ENCODE results near the gene HLX.

Gene HLX

DNA sequence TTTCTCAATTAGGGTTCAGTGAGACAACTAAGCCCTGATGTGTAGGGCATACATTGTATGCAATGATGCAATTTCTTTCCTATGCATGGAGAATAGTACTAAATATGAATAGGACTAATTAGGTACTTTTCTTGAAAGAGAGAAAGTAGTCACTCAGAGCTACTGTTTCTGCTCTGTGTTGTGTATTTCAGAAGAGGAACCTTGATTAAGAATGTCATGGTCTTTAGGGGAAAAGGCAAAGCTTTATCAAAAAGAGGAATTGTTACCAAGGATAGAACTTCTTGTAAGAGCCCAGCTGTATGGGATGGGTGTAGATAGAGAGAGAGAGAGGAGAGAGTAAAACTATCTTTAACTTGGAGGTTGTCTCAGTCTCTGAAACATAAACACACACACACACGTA lies 49.1 kb downstream of the HLX start:
- no peak for DNase-seq

DNA sequence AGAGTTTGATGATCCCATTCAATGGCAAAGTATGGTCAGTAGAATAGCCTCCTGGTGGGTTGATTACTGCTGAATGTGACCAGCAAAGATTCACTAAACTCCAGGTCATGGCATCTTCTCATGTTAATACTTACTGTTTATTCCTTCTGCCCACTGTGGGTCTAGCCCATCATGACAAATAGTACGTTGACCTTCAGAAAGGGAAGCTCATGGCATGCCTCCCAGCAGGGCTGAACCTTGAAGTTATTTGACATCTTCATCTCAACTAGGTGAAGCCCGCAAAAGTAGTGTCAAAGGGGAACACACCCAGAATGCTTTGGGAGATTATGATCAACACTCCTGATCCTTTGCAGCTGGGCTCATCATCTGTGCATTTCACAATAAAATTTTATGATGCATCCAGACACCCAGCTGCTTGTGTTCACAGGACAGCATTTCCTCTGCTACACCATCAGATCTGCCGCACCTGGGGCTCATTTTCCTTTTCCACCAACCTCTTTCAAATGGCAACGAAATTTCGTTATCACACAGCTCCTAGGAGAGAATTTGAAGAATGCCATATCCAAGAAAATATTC lies 49.6 kb downstream of the HLX start:
- DNase-seq, result no peak

DNA sequence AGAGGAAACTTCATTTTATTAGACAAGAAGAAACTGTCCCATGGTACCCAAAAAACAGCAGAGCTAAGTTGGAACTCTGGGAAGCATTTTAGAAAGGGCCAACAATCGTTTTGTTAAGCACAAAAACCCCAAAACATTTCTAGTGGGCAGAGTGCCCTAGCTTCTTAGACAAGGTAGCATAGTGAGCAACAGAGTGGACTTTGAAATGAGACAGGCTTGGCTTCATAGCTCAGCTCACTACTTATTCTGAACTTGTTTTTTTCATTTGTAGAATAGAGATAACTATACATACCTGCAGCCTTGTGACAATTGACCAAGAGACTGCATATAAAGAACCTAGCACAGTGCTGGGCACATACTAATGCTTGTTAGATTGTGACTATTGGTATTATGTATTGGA lies 50.1 kb downstream of the HLX start:
- DNase-seq, result no peak
